ENCODE data around the gene PDXP. TPM values are rescaled to one million over a fixed set of nuclear protein-coding genes. Genes with fewer than 3 reads are reported as not detected.
"Not testable (repeated sequence)": the region's sequence is repeated elsewhere in the genome, so short reads cannot be mapped to it uniquely, and the experiment has no call there.

PDXP gene
- total RNA-seq, 1 donor = 25.6 TPM

- no peak for DNase-seq (ENCODE audit: low read depth in 2 of 3, low spot score in 2 of 3)
Observed at GRCh38 chr22:37692627-37693285, 34.2 kb downstream of the PDXP start.

DNA sequence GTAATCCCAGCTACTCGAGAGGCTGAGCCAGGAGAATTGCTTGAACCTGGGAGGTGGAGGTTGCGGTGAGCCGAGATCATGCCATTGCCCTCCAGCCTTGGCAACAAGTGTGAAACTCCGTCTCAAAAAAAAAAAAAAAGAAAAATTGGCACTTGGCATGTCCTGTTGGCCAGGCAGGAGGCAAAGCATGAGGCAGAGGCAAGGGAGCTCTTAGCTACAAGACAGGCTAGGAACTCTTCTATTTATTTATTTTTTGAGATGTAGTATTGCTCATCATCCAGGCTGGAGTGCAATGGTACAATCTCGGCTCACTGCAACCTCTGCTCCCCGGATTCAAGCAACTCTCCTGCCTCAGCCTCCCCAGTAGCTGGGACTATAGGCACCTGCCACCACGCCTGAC lies 35.6 kb downstream of the PDXP start:
- not testable (repeated sequence) for DNase-seq (ENCODE audit: low read depth in 2 of 3, low spot score in 2 of 3)

- DNase-seq (ENCODE audit: low read depth in 2 of 3, low spot score in 2 of 3) = not testable (repeated sequence)
Observed at GRCh38 chr22:37696260-37696656, 37.7 kb downstream of the PDXP start.

DNA sequence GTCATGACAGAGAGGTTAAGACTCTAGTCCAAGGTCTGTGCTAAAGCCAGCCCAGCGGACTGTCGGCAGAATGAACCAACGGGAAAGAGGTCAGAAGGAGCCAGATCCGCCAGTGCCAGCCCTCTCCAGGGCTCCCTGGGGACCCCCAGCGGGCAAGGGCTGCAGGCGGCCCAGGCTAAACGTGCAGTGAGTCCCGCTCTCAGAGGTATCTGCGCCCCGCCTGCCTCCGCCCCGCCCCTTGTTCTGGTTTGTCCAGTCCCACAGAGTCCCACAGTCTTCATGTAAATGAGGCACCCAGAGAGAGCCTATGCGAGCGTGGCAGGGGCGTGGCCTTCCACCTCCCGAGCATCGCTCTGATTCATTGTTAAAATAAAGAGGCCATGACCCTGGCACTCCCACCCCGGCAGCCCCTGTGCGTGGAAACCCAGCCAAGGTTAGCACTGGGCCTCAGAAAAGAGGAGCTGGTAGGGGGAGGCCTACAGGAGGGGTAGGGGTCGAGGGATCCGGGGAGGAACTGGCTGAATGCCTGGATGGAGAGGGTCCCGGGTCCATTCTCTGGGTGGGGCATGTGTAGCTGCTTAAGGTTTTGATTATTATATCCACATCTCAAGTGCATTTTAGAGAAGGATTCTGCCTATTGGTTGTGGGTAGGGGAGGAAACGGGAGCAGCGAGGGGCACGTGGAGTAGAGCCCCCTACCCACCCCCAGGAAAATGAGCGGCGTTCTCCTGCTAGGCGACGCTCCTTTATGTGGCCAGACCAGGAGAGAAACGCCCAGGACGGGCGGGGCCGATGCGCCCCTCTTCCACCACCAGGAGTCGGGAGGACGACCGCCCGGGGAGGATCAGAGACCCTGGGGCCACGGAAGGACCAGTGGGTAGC lies 38.4 kb downstream of the PDXP start, which contains the start of gene TRIOBP:
TSS of gene TRIOBP (plus strand) at position 392 of the 881 bp plus-strand sequence. CDS start 4,318 bp downstream, outside the sequence.
- DNase-seq (ENCODE audit: low read depth in 2 of 3, low spot score in 2 of 3) = peak in 2 of 3 donors; percentile 96 to 98

DNA sequence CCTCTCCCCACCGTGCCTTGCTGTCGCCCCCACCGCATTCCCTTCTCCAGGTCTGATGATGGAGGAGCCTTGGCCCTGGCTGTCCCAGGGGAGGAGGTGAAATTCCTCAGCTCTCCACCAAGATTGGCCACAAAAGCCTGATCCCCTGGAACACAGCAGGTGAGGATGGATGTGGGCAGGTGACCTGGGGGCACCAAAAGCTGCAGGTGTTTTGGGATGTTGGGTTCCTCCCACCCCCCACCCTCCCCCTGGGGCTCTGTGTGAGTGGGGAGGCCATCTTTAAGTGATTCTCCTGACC lies 39.0 kb downstream of the PDXP start:
- no peak for DNase-seq (ENCODE audit: low read depth in 2 of 3, low spot score in 2 of 3)

DNA sequence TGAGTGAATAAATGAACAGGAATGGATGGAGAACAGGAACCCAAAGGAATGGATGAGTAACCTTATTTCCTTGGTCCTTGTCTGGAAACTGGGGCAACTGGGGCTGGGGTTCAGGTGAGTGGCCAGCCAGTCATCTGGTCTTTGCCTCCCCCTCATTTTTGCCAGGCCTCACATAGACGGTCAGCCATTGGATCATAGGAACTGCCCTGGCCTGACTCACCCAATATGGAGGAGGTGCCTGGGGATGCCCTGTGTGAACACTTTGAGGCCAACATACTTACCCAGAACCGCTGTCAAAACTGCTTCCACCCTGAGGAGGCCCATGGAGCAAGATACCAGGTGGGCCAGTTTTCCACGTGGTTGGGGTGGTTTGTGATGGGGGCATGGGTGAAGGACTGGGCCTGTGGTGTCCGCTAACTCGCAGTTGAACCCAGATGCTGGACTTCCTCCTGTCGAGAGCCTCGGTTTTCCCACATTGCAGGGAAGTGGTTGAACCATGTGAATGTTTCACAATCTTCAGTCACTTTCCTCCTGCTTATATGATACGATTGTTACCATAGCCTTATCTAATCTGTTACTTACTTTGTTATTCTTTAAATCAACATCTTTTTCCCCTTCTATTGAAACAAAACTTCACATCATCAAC lies 42.7 kb downstream of the PDXP start:
- DNase-seq (ENCODE audit: low read depth in 2 of 3, low spot score in 2 of 3) = no peak

GRCh38 chr22:37703906-37704305 lies 45.4 kb downstream of the PDXP start:
- no peak for DNase-seq (ENCODE audit: low read depth in 2 of 3, low spot score in 2 of 3)

- no peak for DNase-seq (ENCODE audit: low read depth in 2 of 3, low spot score in 2 of 3)
Observed at GRCh38 chr22:37704645-37705044, 46.1 kb downstream of the PDXP start.

GRCh38 chr22:37705205-37705604 lies 46.7 kb downstream of the PDXP start:
- DNase-seq (ENCODE audit: low read depth in 2 of 3, low spot score in 2 of 3) = no peak

- no peak for DNase-seq (ENCODE audit: low read depth in 2 of 3, low spot score in 2 of 3)
Observed at GRCh38 chr22:37708580-37709444, 50.3 kb downstream of the PDXP start.

GRCh38 chr22:37709445-37709765 lies 50.9 kb downstream of the PDXP start:
- DNase-seq (ENCODE audit: low read depth in 2 of 3, low spot score in 2 of 3) = no peak

DNA sequence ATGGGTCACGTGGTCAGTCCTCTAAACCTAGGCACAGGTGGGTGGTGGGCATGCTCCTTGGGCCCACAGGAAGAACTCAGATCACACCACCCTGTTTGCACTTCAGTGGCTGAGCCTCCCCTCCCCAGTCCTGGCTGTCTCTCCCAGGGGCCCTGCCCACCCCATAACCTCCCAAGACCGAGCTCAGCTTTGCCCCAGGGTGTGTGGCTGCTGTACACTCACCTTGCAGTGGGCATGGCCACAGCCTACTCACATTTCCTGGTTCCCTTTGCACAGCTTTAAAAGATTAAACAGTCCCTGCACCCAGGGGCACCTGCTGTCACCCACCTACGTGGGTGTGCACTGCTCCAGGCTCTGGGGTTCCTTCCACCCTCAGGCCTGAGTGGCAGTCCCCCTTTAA lies 52.2 kb downstream of the PDXP start:
- no peak for DNase-seq (ENCODE audit: low read depth in 2 of 3, low spot score in 2 of 3)

DNA sequence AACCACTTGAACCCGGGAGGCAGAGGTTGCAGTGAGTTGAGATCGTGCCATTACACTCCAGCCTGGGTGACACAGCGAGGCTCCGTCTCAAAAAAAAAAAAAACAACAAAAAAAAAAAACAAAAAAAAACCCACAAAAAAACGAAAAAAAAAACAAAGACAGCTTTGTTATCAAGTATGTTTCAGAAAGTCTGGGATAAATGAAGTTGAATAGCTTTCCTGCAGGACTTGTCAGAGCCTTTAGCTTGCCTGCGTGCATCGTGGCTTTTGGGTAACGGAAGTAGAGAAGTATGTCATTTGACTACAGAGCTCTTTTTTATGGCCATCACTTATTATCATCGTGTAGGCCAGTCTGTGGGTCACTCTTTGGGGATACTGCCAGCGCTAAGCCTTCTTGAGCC lies 53.0 kb downstream of the PDXP start:
- DNase-seq (ENCODE audit: low read depth in 2 of 3, low spot score in 2 of 3) = no peak

DNA sequence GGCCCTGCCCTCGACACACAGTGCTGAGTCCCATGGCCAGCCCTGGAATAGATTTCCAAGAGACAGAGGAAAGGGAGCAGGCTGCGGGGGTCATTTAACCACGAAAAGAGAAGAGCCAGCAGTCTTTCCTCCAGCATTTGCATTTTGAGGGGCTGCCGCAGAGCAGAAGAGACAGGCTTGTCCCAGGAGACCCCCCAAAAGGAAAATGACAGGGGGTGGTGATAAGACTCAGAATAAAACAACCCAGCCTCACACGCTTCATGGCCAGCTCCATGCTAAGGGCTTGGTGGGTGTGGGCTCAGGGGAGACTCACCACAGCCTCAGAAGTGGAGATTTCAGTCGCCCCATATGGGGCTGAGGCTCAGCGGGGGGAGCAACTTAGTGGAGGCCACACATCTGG lies 55.2 kb downstream of the PDXP start:
- DNase-seq (ENCODE audit: low read depth in 2 of 3, low spot score in 2 of 3) = no peak

DNA sequence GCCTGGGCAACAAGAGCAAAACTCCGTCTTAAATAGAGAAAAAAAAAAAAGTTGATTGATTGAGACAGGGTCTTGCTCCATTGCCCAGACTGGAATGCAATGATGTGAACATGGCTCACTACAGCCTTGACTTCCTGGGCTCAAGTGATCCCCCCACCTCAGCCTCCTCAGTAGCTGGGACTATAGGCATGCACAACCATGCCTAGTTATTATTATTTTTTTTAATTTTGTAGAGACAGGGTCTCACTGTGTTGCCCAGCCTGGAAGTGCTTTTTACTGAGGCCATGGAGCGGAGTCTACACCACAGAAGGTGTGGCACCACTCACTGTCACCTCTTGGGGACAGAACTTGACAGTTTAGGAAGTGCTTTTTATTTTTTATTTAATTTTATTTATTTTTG lies 56.1 kb downstream of the PDXP start:
- no peak for DNase-seq (ENCODE audit: low read depth in 2 of 3, low spot score in 2 of 3)

- no peak for DNase-seq (ENCODE audit: low read depth in 2 of 3, low spot score in 2 of 3)
Observed at GRCh38 chr22:37715760-37716159, 57.2 kb downstream of the PDXP start.

Small RNAs within 50 kb of the gene (small RNA-seq; reads per million reads assigned to genes)
- not detected for gene RN7SL385P

Other genes with a start within 250 kb of the PDXP start
- under 0.01 TPM for gene ELFN2, start 231.2 kb upstream of the PDXP start, total RNA-seq
- 176 TPM for gene MFNG, start 172.3 kb upstream of the PDXP start, total RNA-seq
- 0.54 TPM for gene CARD10, start 139.3 kb upstream of the PDXP start, total RNA-seq
- under 0.01 TPM for gene CDC42EP1, start 98.2 kb upstream of the PDXP start, total RNA-seq
- gene LGALS2, start 78.6 kb upstream of the PDXP start, total RNA-seq = 1.1 TPM
- 57.6 TPM for gene GGA1, start 49.9 kb upstream of the PDXP start, total RNA-seq
- 32.3 TPM for gene SH3BP1, start 19.1 kb upstream of the PDXP start, total RNA-seq
- 346 TPM for gene LGALS1, start 16.9 kb downstream of the PDXP start, total RNA-seq
- gene NOL12, start 27.6 kb downstream of the PDXP start, total RNA-seq = 27.2 TPM
- 59.2 TPM for gene TRIOBP, start 38.3 kb downstream of the PDXP start, total RNA-seq
- 29.9 TPM for gene GCAT, start 149.2 kb downstream of the PDXP start, total RNA-seq
- gene GALR3, start 164.7 kb downstream of the PDXP start, total RNA-seq = under 0.01 TPM
- 65.2 TPM for gene ANKRD54, start 185.6 kb downstream of the PDXP start, total RNA-seq
- 1,099 TPM for gene EIF3L, start 190.7 kb downstream of the PDXP start, total RNA-seq
- 38.5 TPM for gene MICALL1, start 247.6 kb downstream of the PDXP start, total RNA-seq